ENCODE measurements around the gene AGFG2.

DNA sequence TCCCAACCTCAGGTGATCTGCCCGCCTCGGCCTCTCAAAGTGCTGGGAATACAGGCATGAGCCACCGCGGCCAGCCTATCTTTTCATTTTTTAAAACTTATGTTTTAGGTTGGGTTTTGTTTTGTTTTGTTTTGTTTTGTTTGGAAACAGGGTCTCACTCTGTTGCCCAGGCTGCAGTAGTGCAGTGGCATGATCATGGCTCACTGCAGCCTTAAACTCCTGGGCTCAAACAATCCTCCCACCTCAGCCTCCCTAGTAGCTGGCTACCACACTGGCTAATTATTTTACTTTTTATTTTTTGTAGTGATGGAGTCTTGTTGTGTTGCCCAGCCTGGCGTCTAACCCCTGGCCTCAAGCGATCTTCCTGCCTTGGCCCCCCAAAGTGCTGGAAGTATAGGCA is 19.4 kb upstream of the AGFG2 start:
- no peak for TF ChIP-seq MXI1 (IDR thresholded peaks at IDR 0.05; ENCODE audit: borderline replicate concordance, low read depth, low read length)
- TF ChIP-seq, protein P1, sequence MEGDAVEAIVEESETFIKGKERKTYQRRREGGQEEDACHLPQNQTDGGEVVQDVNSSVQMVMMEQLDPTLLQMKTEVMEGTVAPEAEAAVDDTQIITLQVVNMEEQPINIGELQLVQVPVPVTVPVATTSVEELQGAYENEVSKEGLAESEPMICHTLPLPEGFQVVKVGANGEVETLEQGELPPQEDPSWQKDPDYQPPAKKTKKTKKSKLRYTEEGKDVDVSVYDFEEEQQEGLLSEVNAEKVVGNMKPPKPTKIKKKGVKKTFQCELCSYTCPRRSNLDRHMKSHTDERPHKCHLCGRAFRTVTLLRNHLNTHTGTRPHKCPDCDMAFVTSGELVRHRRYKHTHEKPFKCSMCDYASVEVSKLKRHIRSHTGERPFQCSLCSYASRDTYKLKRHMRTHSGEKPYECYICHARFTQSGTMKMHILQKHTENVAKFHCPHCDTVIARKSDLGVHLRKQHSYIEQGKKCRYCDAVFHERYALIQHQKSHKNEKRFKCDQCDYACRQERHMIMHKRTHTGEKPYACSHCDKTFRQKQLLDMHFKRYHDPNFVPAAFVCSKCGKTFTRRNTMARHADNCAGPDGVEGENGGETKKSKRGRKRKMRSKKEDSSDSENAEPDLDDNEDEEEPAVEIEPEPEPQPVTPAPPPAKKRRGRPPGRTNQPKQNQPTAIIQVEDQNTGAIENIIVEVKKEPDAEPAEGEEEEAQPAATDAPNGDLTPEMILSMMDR (conservative IDR thresholded peaks at IDR 0.05; ENCODE audit: low read depth, low read length): no peak
- TF ChIP-seq, protein P2, sequence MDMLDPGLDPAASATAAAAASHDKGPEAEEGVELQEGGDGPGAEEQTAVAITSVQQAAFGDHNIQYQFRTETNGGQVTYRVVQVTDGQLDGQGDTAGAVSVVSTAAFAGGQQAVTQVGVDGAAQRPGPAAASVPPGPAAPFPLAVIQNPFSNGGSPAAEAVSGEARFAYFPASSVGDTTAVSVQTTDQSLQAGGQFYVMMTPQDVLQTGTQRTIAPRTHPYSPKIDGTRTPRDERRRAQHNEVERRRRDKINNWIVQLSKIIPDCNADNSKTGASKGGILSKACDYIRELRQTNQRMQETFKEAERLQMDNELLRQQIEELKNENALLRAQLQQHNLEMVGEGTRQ (IDR thresholded peaks at IDR 0.05; ENCODE audit: low read depth, low read length): no peak
- TF ChIP-seq RCOR1 (IDR thresholded peaks at IDR 0.05; ENCODE audit: insufficient replicate concordance, low read length): no peak
- no peak for TF ChIP-seq BHLHE40 (IDR thresholded peaks at IDR 0.05; ENCODE audit: low read depth, low read length)
- no peak for TF ChIP-seq POLR2A (IDR thresholded peaks at IDR 0.05; ENCODE audit: low read depth, low read length)
- TF ChIP-seq, protein P3, sequence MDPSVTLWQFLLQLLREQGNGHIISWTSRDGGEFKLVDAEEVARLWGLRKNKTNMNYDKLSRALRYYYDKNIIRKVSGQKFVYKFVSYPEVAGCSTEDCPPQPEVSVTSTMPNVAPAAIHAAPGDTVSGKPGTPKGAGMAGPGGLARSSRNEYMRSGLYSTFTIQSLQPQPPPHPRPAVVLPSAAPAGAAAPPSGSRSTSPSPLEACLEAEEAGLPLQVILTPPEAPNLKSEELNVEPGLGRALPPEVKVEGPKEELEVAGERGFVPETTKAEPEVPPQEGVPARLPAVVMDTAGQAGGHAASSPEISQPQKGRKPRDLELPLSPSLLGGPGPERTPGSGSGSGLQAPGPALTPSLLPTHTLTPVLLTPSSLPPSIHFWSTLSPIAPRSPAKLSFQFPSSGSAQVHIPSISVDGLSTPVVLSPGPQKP (IDR thresholded peaks at IDR 0.05; ENCODE audit: borderline replicate concordance, low read depth, low read length): no peak
- no peak for TF ChIP-seq RFX5 (IDR thresholded peaks at IDR 0.05; ENCODE audit: low read depth, low read length)
- TF ChIP-seq FOS (IDR thresholded peaks at IDR 0.05; ENCODE audit: low read depth, low read length): no peak
- TF ChIP-seq MAZ (IDR thresholded peaks at IDR 0.05; ENCODE audit: borderline replicate concordance, low read depth, low read length): no peak
- no peak for TF ChIP-seq CEBPB (IDR thresholded peaks at IDR 0.05; ENCODE audit: low read depth, low read length)
- no peak for TF ChIP-seq SMC3 (IDR thresholded peaks at IDR 0.05; ENCODE audit: low read depth, low read length)
- TF ChIP-seq CHD1 (IDR thresholded peaks at IDR 0.05; ENCODE audit: low read depth, low read length): no peak
